ENCODE measurements around the gene NUDC. TPM values are rescaled to one million over a fixed set of nuclear protein-coding genes. Genes with fewer than 3 reads are reported as not detected.

NUDC gene
- total RNA-seq, 1 experiment from 2014 or later, result 161 TPM

DNA sequence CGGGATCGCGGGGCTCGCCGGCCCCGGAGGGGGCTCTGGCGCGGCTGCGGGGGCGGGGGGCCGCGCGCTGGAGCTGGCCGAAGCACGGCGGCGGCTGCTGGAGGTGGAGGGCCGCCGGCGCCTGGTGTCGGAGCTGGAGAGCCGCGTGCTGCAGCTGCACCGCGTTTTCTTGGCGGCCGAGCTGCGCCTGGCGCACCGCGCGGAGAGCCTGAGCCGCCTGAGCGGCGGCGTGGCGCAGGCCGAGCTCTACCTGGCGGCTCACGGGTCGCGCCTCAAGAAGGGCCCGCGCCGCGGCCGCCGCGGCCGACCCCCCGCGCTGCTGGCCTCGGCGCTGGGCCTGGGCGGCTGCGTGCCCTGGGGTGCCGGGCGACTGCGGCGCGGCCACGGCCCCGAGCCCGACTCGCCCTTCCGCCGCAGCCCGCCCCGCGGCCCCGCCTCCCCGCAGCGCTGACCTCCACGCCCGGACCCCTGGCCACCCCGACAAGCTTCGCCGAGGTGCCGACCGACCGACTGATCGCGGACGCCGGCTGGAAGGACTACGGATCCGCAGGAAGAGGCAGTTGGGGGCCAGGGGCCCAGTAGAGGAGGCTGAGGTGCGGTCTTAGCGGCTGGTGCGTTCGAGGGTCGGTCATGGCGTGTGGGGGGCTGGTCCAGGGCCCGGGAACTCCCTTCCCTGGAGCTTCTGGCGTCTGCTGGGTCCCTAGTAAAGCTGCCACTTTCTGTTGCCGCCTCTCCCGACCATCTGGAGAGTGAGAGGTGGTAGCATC is 72.7 kb downstream of the NUDC start:
- Histone ChIP-seq H3K4me1 (ENCODE audit: control insufficient read depth, insufficient read depth, low read length) (peaks cover 52% of the 10 kb centered on the region), H3K4me3 (ENCODE audit: low read depth in 2 of 2, low read length in 2 of 2) (peak overlapping the region; percentile 57 to 68), H3K36me3 (ENCODE audit: control insufficient read depth, insufficient read depth, low read length) (no peaks in the 10 kb centered on the region; the same call in none of the 2 replicates), H3K27me3 (ENCODE audit: control insufficient read depth, insufficient read depth, low read length) (no peaks in the 10 kb centered on the region), H3K9me3 (ENCODE audit: control insufficient read depth, insufficient read depth, low read depth, low read length) (no peaks in the 10 kb centered on the region), H3K27ac (ENCODE audit: low read length) (peak overlapping the region; percentile 78; the same call in 1 of the 2 replicates)
- DNase-seq (ENCODE audit: low read depth, low spot score), result no peak
- intact Hi-C loops (cut with micrococcal nuclease; ENCODE audit: unreplicated experiment), result no loop called here
- in situ Hi-C loops (cut with HindIII; ENCODE audit: low pct_unique_long_range_greater_than_20kb, low sequenced_read_pairs), result no loop called here
- ChIA-PET CTCF (interaction anchor here (0.7 to 1.2 kb wide), 3 partner anchors 27 to 558 kb away, joined by 3 to 9 read pairs (median 7); no protein-coding TSS in a partner anchor), POLR2A (interaction anchor here (0.6 to 1.1 kb wide), 2 partner anchors 19 to 113 kb away, joined by 3 to 5 read pairs; no protein-coding TSS in a partner anchor)
- TF ChIP-seq TCF7L2 (IDR thresholded peaks at IDR 0.05; ENCODE audit: low read depth, low read length) (no peak), SIN3A (IDR thresholded peaks at IDR 0.05; ENCODE audit: borderline replicate concordance, insufficient read depth, low read depth, low read length) (0 out of 2 replicates have a peak, but pooled peaks have one; percentile 36)
- peak; percentile 5; the same call in 1 of the 2 replicates for ATAC-seq
- no TSS peak for BruUV-seq (replicated peaks)

DNA sequence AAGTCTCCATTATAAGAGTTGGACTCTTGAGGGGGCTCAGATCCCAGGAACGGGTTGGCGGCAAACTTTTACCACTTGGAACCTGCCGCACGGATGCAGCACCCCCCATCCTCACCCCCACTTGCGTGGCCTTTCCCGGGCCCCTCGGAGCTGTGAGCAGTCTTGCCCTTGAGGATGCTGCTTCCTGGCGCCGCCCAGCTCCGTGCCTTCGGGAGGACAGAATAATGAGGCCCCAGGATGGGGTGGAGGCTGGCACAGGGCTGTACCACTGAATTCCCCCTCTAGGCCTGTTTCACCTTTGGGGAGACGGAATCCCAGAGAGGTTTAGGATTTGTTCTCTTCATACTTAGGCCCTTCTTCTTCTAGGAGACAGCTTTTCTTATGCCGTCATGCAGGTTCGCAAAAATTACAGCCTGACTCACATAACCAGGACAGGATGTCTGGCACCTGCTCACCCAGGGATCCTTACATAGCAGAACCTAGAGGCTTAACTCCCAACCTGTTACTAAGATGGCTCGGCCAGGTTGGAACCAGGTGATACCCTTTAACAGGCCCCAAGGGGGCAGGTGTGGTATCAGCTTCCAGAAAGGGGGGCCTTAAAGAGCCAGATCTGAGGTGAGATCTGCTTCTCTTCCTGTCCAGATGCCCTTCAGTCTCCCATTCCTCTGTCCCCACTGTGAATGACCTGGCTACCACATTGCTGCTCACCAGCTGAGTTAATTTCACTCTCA is 73.4 kb downstream of the NUDC start:
- Histone ChIP-seq H3K27ac (ENCODE audit: low read length) (peak overlapping the region; percentile 78), H3K27me3 (ENCODE audit: control insufficient read depth, insufficient read depth, low read length) (no peaks in the 10 kb centered on the region), H3K9me3 (ENCODE audit: control insufficient read depth, insufficient read depth, low read depth, low read length) (no peaks in the 10 kb centered on the region), H3K36me3 (ENCODE audit: control insufficient read depth, insufficient read depth, low read length) (no peaks in the 10 kb centered on the region; the same call in none of the 2 replicates), H3K4me3 (ENCODE audit: low read depth in 2 of 2, low read length in 2 of 2) (peak overlapping the region; percentile 57 to 64), H3K4me1 (ENCODE audit: control insufficient read depth, insufficient read depth, low read length) (peaks cover 59% of the 10 kb centered on the region)
- TF ChIP-seq, protein P1, sequence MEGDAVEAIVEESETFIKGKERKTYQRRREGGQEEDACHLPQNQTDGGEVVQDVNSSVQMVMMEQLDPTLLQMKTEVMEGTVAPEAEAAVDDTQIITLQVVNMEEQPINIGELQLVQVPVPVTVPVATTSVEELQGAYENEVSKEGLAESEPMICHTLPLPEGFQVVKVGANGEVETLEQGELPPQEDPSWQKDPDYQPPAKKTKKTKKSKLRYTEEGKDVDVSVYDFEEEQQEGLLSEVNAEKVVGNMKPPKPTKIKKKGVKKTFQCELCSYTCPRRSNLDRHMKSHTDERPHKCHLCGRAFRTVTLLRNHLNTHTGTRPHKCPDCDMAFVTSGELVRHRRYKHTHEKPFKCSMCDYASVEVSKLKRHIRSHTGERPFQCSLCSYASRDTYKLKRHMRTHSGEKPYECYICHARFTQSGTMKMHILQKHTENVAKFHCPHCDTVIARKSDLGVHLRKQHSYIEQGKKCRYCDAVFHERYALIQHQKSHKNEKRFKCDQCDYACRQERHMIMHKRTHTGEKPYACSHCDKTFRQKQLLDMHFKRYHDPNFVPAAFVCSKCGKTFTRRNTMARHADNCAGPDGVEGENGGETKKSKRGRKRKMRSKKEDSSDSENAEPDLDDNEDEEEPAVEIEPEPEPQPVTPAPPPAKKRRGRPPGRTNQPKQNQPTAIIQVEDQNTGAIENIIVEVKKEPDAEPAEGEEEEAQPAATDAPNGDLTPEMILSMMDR (IDR thresholded peaks at IDR 0.05), result no peak
- TF ChIP-seq SIN3A (IDR thresholded peaks at IDR 0.05; ENCODE audit: borderline replicate concordance, insufficient read depth, low read depth, low read length) (no peak), POLR2AphosphoS5 (IDR thresholded peaks at IDR 0.05; ENCODE audit: low read depth, low read length) (no peak), TCF7L2 (IDR thresholded peaks at IDR 0.05; ENCODE audit: low read depth, low read length) (no peak)
- TF ChIP-seq, protein P2, sequence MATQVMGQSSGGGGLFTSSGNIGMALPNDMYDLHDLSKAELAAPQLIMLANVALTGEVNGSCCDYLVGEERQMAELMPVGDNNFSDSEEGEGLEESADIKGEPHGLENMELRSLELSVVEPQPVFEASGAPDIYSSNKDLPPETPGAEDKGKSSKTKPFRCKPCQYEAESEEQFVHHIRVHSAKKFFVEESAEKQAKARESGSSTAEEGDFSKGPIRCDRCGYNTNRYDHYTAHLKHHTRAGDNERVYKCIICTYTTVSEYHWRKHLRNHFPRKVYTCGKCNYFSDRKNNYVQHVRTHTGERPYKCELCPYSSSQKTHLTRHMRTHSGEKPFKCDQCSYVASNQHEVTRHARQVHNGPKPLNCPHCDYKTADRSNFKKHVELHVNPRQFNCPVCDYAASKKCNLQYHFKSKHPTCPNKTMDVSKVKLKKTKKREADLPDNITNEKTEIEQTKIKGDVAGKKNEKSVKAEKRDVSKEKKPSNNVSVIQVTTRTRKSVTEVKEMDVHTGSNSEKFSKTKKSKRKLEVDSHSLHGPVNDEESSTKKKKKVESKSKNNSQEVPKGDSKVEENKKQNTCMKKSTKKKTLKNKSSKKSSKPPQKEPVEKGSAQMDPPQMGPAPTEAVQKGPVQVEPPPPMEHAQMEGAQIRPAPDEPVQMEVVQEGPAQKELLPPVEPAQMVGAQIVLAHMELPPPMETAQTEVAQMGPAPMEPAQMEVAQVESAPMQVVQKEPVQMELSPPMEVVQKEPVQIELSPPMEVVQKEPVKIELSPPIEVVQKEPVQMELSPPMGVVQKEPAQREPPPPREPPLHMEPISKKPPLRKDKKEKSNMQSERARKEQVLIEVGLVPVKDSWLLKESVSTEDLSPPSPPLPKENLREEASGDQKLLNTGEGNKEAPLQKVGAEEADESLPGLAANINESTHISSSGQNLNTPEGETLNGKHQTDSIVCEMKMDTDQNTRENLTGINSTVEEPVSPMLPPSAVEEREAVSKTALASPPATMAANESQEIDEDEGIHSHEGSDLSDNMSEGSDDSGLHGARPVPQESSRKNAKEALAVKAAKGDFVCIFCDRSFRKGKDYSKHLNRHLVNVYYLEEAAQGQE (IDR thresholded peaks at IDR 0.05; ENCODE audit: insufficient read depth in 1 of 2, low read depth in 2 of 2, low read length in 1 of 2), result no peak
- intact Hi-C loops (cut with micrococcal nuclease; ENCODE audit: unreplicated experiment) (loop anchor here (5.0 kb wide), 1 partner anchor 47 kb away; no protein-coding TSS in a partner anchor), in situ Hi-C loops (cut with HindIII; ENCODE audit: low pct_unique_long_range_greater_than_20kb, low sequenced_read_pairs) (no loop called here)
- BruUV-seq (replicated peaks), result no TSS peak
- ChIA-PET CTCF (interaction anchor here (0.9 to 1.2 kb wide), 3 partner anchors 19 to 50 kb away, joined by 3 to 9 read pairs (median 5); no protein-coding TSS in a partner anchor), POLR2A (no interaction called here)
- no peak for ATAC-seq
- DNase-seq (ENCODE audit: low read depth, low spot score), result no peak

All from Panc1 (cell line).